Lower leg skin (tissue), 4 donors: Measurements from ENCODE around the gene EIF4H. TPM values are rescaled to one million over a fixed set of nuclear protein-coding genes. Genes with fewer than 3 reads are reported as not detected.
"Not testable (repeated sequence)": the region's sequence is repeated elsewhere in the genome, so short reads cannot be mapped to it uniquely, and the experiment has no call there.

Experiments used
- DNase-seq, 2 donors: peaks; one replicate each; pipeline ENCODE4 v3.0.0-alpha.2; 2019; ENCODE audit warnings: low spot score in 2 of 2
- H3K4me3 ChIP-seq: fragments of 200-600 bp; sonication (generic); 2 replicates; pipeline ENCODE4 v1.5.1; 2017; ENCODE audit warnings: mild to moderate bottlenecking, low read depth; ENCODE audit not compliant: poor library complexity, severe bottlenecking
- POLR2A ChIP-seq, 2 donors: fragments of 450-650 bp; IDR thresholded peaks; one replicate each; pipeline ENCODE4 v1.6.1; 2016 to 2017; ENCODE audit warnings: antibody characterized with exemption in 2 of 2, mild to moderate bottlenecking in 1 of 2, moderate library complexity in 1 of 2
- WGBS, 2 donors: methylation state at CpG; one replicate each; pipeline ENCODE4 v1.1.5; 2018; 5-methylcytosine and 5-hydroxymethylcytosine counted together
- intact Hi-C: fragments of 100-400 bp; cut with DNase I; formaldehyde crosslinking; loops from one replicate; pipeline ENCODE4 v1.15.0; 2023; ENCODE audit warnings: low total_unique reads
- total RNA-seq, 4 donors: library from RNA; depleted of rRNA; stranded (reverse); fragments of >200 nt; gene quantifications; one replicate each; pipeline ENCODE4 v1.1.0, GENCODE V29; 2016
- TF ChIP-seq, protein P1 (sequence below), 3 donors: fragments of 450-650 bp; IDR thresholded peaks; one replicate each; pipeline ENCODE4 v1.5.1; 2016; ENCODE audit warnings: antibody characterized with exemption in 3 of 3, mild to moderate bottlenecking in 3 of 3, moderate library complexity in 2 of 3

EIF4H gene
- total RNA-seq, 4 donors from 2014 or later, result 259 to 321 (median 296) TPM

DNA sequence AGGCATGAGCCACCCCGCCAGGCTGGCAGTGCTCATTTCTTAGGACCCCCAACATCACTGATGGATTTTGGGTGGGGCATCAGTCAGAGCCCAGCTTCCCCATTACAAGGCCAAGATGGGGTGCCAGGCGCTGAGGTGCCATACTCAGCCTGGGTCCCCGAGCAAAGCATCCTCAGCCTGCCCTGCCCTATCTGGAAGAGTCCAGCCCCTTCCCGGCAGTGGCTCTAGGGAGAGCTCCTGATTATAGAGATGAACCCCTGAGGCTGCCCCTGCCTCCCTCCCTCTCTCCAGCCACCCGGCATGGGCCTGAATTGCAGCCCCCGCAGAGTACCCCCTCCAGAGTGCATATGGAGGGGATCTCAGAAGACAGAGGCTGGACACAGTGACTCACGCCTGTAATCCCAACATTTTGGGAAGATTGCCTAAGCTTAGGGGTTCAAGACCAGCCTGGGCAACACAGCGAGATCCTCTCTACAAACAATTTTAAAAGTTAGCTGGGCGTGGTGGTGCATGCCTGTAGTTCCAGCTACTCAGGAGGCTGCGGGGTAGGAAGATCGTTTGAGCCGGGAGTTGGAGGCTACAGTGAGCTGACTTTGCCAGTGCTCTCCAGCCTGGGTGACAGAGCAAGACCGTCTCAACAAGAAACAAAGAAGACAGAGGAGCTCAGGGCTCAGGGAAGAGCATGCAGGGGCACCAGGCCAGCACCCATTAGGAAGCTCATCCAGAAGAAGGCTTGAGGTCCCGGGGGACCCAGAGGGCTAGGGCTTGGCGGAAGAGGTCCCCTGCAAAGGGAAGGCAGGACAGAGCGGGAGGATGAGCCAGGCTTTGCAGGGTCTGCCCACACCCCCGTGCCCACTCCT, 48.9 kb downstream of the EIF4H start:
- no peak overlapping the region for H3K4me3 ChIP-seq
- TF ChIP-seq, protein P1, sequence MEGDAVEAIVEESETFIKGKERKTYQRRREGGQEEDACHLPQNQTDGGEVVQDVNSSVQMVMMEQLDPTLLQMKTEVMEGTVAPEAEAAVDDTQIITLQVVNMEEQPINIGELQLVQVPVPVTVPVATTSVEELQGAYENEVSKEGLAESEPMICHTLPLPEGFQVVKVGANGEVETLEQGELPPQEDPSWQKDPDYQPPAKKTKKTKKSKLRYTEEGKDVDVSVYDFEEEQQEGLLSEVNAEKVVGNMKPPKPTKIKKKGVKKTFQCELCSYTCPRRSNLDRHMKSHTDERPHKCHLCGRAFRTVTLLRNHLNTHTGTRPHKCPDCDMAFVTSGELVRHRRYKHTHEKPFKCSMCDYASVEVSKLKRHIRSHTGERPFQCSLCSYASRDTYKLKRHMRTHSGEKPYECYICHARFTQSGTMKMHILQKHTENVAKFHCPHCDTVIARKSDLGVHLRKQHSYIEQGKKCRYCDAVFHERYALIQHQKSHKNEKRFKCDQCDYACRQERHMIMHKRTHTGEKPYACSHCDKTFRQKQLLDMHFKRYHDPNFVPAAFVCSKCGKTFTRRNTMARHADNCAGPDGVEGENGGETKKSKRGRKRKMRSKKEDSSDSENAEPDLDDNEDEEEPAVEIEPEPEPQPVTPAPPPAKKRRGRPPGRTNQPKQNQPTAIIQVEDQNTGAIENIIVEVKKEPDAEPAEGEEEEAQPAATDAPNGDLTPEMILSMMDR (IDR thresholded peaks at IDR 0.05), result no peak
- no peak for TF ChIP-seq POLR2A (IDR thresholded peaks at IDR 0.05)
- 70 to 72% methylated on average over 15 to 17 of the region's 17 CpGs for WGBS, 2 donors
- intact Hi-C loops, result no loop called here
- DNase-seq, result no peak

DNA sequence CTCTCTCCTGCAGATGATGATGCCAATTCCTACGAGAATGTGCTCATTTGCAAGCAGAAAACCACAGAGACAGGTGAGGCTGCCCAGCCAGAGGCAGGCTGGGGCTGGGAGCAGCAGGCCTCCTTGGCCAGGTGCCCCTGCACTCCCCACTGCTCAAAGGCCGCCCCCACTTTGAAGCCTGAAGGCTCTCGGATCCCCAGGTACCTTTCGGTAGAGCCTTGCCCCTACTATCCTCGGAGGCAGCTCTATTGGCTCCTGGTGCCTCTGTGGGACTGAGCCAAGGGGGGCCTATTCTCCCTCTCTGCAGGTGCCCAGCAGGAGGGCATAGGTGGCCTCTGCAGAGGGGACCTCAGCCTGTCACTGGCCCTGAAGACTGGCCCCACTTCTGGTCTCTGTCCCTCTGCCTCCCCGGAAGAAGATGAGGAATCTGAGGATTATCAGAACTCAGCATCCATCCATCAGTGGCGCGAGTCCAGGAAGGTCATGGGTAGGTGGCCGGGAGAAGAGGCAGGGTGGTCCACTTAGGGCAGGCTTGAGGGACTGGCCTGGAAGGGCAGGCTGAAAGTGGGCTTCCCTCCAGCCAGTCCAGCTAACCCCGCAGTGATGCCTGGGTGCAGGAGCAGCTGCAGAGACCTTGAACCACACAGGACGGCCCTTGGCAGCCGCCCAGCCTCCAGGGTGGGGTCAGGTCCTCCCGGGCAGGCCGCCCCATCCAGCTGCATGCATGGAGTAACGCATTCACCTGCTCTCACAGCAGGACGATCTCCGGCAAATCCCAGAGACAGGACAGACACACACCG, 49.8 kb downstream of the EIF4H start:
- intact Hi-C loops, result no loop called here
- 59 to 67% methylated on average over 16 to 17 of the region's 18 CpGs for WGBS, 2 donors
- H3K4me3 ChIP-seq, result no peak overlapping the region
- DNase-seq, result no peak
- no peak for TF ChIP-seq POLR2A (IDR thresholded peaks at IDR 0.05)
- TF ChIP-seq, protein P1 (IDR thresholded peaks at IDR 0.05), result no peak

DNA sequence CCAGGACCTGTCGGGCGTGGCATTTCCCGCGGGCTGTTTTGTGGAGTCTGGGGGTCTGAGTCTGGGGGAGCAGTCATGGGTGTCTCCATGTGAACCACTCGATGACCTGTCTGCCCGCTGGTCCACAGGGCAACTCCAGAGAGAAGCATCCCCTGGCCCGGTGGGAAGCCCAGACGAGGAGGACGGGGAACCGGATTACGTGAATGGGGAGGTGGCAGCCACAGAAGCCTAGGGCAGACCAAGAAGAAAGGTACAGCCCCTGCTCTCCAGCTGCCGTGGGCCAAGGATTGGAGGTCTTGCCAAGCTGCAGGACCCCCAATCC, 50.3 kb downstream of the EIF4H start:
- H3K4me3 ChIP-seq, result no peak overlapping the region
- 88 to 93% methylated on average over 12 of the region's 12 CpGs for WGBS, 2 donors
- DNase-seq, result no peak
- intact Hi-C loops, result no loop called here
- no peak for TF ChIP-seq POLR2A (IDR thresholded peaks at IDR 0.05)
- TF ChIP-seq, protein P1 (IDR thresholded peaks at IDR 0.05), result no peak

DNA sequence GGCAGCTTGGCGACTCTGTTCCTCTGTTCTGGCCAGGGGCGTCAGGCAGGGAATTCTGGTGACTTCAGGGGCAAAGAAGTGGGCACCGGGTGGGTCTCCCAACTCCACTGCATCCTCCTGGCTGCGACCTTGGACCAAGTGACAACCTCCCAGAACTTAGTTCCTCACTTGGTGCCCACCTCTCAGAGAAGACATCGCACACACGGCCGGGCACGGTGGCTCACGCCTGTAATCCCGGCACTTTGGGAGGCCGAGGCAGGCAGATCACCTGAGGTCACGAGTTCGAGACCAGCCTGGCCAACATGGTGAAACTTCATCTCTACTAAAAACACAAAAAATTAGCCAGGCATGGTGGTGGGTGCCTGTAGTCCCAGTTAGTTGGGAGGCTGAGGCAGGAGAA, 50.8 kb downstream of the EIF4H start:
- intact Hi-C loops, H3K4me3 ChIP-seq, DNase-seq: not testable (repeated sequence)
- WGBS, 2 donors, result 93 to 95% methylated on average over 13 of the region's 13 CpGs

DNA sequence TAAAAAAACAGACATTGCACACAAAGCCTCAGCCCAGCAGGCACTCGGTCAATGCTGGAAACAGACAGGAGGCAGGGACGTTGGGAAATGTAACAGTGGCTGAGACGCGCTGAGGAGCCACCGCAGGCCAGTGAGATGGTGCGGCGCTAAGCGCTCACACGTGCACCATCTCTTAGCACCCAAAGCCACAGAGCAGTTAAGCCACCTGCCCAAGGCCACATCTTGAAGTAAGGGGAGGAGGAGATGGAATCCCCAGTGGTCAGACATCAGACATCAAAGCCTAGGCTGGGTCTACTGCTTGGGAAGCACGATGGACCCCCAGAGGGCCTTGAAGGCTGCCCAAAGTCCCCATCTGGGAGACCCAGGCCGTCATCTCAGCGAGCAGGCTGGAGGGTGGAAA, 51.2 kb downstream of the EIF4H start:
- 84 to 95% methylated on average over 12 of the region's 12 CpGs for WGBS, 2 donors
- intact Hi-C loops, result no loop called here

DNA sequence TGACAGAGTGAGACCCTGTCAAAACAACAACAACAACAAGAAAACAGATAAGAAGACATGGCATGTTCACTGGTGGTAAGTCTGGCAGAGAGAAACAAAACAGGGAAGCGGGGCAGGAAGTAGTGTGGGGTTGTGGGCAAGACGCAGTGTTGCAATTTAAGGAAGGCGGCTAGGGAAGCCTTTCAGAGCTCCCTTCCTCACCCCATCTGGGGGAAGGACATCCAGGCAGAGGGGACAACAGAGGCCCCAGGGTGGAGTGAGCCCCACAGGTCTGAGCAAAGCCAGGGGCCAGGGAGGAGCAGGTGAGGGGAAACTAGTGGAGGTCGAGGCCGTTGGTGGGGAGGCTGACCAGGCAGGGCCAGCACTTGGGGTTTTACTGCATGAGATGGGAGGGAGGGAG, 52.5 kb downstream of the EIF4H start:
- 77 to 93% methylated on average over 5 of the region's 5 CpGs for WGBS, 2 donors
- no peak overlapping the region for H3K4me3 ChIP-seq
- DNase-seq, result no peak

More for the DNA sequence above, 51.2 kb downstream of the EIF4H start:
- TF ChIP-seq POLR2A (IDR thresholded peaks at IDR 0.05), result no peak
- no peak for DNase-seq
- H3K4me3 ChIP-seq, result no peak overlapping the region

More for the DNA sequence above, 52.5 kb downstream of the EIF4H start:
- TF ChIP-seq POLR2A (IDR thresholded peaks at IDR 0.05), result no peak
- TF ChIP-seq, protein P1 (IDR thresholded peaks at IDR 0.05), result no peak
- intact Hi-C loops, result no loop called here
